HepG2 (cell line): ENCODE data around the gene PLXND1. TPM values are rescaled to one million over a fixed set of nuclear protein-coding genes. Genes with fewer than 3 reads are reported as not detected.

ENCODE experiments used
- CC2D1A ChIP-seq: sonication (generic); formaldehyde crosslinking; IDR thresholded peaks from 2 replicates; pipeline ENCODE4 v1.8.1; 2023; ENCODE audit warnings: mild to moderate bottlenecking, missing genetic modification reagents
- EHMT2 ChIP-seq: fragments of 200-600 bp; sonication (generic); IDR thresholded peaks from 2 replicates; pipeline ENCODE4 v1.7.0; 2017; ENCODE audit warnings: antibody characterized with exemption, low read depth, low read length, borderline replicate concordance
- ELF3 ChIP-seq: IDR thresholded peaks from 2 replicates; pipeline ENCODE4 v1.6.1; 2016; ENCODE audit warnings: missing genetic modification reagents, missing compliant biosample characterization
- HMGXB3 ChIP-seq: sonication (generic); formaldehyde crosslinking; IDR thresholded peaks from 2 replicates; pipeline ENCODE4 v1.4.0; 2020; ENCODE audit warnings: missing genetic modification reagents, borderline replicate concordance
- MEIS1 ChIP-seq: sonication (generic); formaldehyde crosslinking; IDR thresholded peaks from 2 replicates; pipeline ENCODE4 v1.9.0; 2021; ENCODE audit warnings: mild to moderate bottlenecking, missing genetic modification reagents, moderate library complexity, borderline replicate concordance
- NFIB ChIP-seq: sonication (generic); formaldehyde crosslinking; IDR thresholded peaks from 2 replicates; pipeline ENCODE4 v1.9.0; 2021; ENCODE audit warnings: missing genetic modification reagents, mild to moderate bottlenecking, borderline replicate concordance
- NFKBIZ ChIP-seq: IDR thresholded peaks from 2 replicates; pipeline ENCODE4 v1.6.1; 2018; ENCODE audit warnings: missing genetic modification reagents, missing compliant biosample characterization
- PCBP2 ChIP-seq: fragments of 200-400 bp; formaldehyde crosslinking; optimal IDR thresholded peaks from 2 replicates; pipeline ENCODE3; 2018; ENCODE audit warnings: low read length, low read depth; ENCODE audit not compliant: poor library complexity, severe bottlenecking
- PHF5A ChIP-seq: IDR thresholded peaks from one replicate; pipeline ENCODE4 v1.6.1; 2018; ENCODE audit warnings: low read depth, missing genetic modification reagents; ENCODE audit not compliant: unreplicated experiment
- PHF8 ChIP-seq: sonication (generic); formaldehyde crosslinking; IDR thresholded peaks from 2 replicates; pipeline ENCODE4 v1.5.0; 2020; ENCODE audit warnings: missing genetic modification reagents
- SIX4 ChIP-seq: sonication (generic); formaldehyde crosslinking; IDR thresholded peaks from 2 replicates; pipeline ENCODE4 v1.4.0; 2020; ENCODE audit warnings: missing genetic modification reagents
- TAF1 ChIP-seq: sonication (generic); formaldehyde crosslinking; IDR thresholded peaks from 2 replicates; pipeline ENCODE4 v1.4.0; 2020; ENCODE audit warnings: missing genetic modification reagents
- TFDP1 ChIP-seq: IDR thresholded peaks from 2 replicates; pipeline ENCODE4 v1.6.1; 2016; ENCODE audit warnings: missing compliant biosample characterization, missing genetic modification reagents, borderline replicate concordance
- THAP8 ChIP-seq: sonication (generic); formaldehyde crosslinking; IDR thresholded peaks from 2 replicates; pipeline ENCODE4 v1.5.1; 2020; ENCODE audit warnings: missing genetic modification reagents, mild to moderate bottlenecking, borderline replicate concordance
- ZBTB25 ChIP-seq: IDR thresholded peaks from 2 replicates; pipeline ENCODE4 v1.6.1; 2018; ENCODE audit warnings: missing genetic modification reagents
- ZBTB46 ChIP-seq: sonication (generic); formaldehyde crosslinking; IDR thresholded peaks from 2 replicates; pipeline ENCODE4 v1.4.0; 2020; ENCODE audit warnings: mild to moderate bottlenecking, missing genetic modification reagents, borderline replicate concordance
- ZNF263 ChIP-seq: sonication (generic); formaldehyde crosslinking; IDR thresholded peaks from 2 replicates; pipeline ENCODE4 v1.4.0; 2020; ENCODE audit warnings: missing genetic modification reagents
- ZNF354B ChIP-seq: sonication (generic); formaldehyde crosslinking; IDR thresholded peaks from 2 replicates; pipeline ENCODE4 v1.8.0; 2022; ENCODE audit warnings: mild to moderate bottlenecking, missing genetic modification reagents
- ZNF431 ChIP-seq: sonication (generic); formaldehyde crosslinking; IDR thresholded peaks from 2 replicates; pipeline ENCODE4 v1.9.0; 2022; ENCODE audit warnings: missing genetic modification reagents, low read depth, mild to moderate bottlenecking, borderline replicate concordance
- polyA plus RNA-seq, 8 experiments: library from polyadenylated mRNA; depleted of rRNA in 3 of 8; stranded (reverse) in 7 of 8; unstranded in 1 of 8; fragments of >200 nt; fragmentation: Illumina TruSeq in 4 of 8; extraction: Trizol in 4 of 8; gene quantifications; 2 replicates each; pipeline versions ENCODE4 v1.2.1 to v1.2.3, GENCODE V29; 2011 to 2016; ENCODE audit warnings: low read depth in 4 of 8, missing spikeins in 1 of 8, mixed read lengths in 1 of 8; ENCODE audit not compliant: insufficient read depth in 1 of 8
- total RNA-seq, 5 experiments: library from RNA; depleted of rRNA; stranded (reverse); fragments of >200 nt; fragmentation: Illumina TruSeq; extraction: Trizol; gene quantifications; 2 replicates each; pipeline ENCODE4 v1.2.3, GENCODE V29; 2016; ENCODE audit warnings: low read depth in 1 of 5

PLXND1 gene
- total and polyA plus RNA-seq, 2 of the 13 experiments (the other 11 are each of a cell fraction or from before 2014, with no cell fraction given): 15.9 to 42.0 TPM

- TF ChIP-seq ZNF354B (CRISPR knock-in tag): no peak
- no peak for TF ChIP-seq NFKBIZ
- TF ChIP-seq PHF8 (CRISPR knock-in tag): peak; percentile 59
- peak; percentile 68; the same call in 1 of the 2 replicates for TF ChIP-seq HMGXB3 (CRISPR knock-in tag)
- no peak for TF ChIP-seq PCBP2
- TF ChIP-seq EHMT2: no peak
- 0 out of 2 replicates have a peak, but pooled peaks have one; percentile 17 for TF ChIP-seq SIX4
- peak; percentile 14; the same call in 1 of the 2 replicates for TF ChIP-seq TFDP1 (CRISPR knock-in tag)
- TF ChIP-seq PHF5A (CRISPR knock-in tag): no peak
- peak; percentile 72 for TF ChIP-seq ZNF263 (CRISPR knock-in tag)
- TF ChIP-seq ZBTB25 (CRISPR knock-in tag): peak; percentile 74
- TF ChIP-seq MEIS1 (CRISPR knock-in tag): no peak; the same call in 1 of the 2 replicates
- 0 out of 2 replicates have a peak, but pooled peaks have one; percentile 18 for TF ChIP-seq ZBTB46
- no peak for TF ChIP-seq CC2D1A (CRISPR knock-in tag)
- no peak for TF ChIP-seq THAP8 (CRISPR knock-in tag)
- TF ChIP-seq ZNF431 (CRISPR knock-in tag): 0 out of 2 replicates have a peak, but pooled peaks have one; percentile 24
- TF ChIP-seq NFIB: no peak
- TF ChIP-seq TAF1 (CRISPR knock-in tag): peak; percentile 54; the same call in 1 of the 2 replicates
- TF ChIP-seq ELF3 (CRISPR knock-in tag): peak; percentile 66; the same call in 1 of the 2 replicates
These were observed 10.0 kb downstream of the PLXND1 start (continued) for GRCh38 chr3:129596194-129597086.
